K562 (cell line): ENCODE results near the gene PLPPR2. TPM values are rescaled to one million over a fixed set of nuclear protein-coding genes. Genes with fewer than 3 reads are reported as not detected.

Experiments
- ELF1 ChIP-seq: fragments of 200-800 bp; sonication (Bioruptor generic); IDR thresholded peaks from 2 replicates; pipeline ENCODE4 v1.6.1; 2016; ENCODE audit warnings: missing genetic modification characterization, missing compliant biosample characterization
- ELF4 ChIP-seq: fragments of 450-650 bp; formaldehyde crosslinking; IDR thresholded peaks from 2 replicates; pipeline ENCODE4 v1.4.0; 2022; ENCODE audit warnings: missing genetic modification characterization
- FOXP4 ChIP-seq: sonication (generic); formaldehyde crosslinking; IDR thresholded peaks from 2 replicates; pipeline ENCODE4 v1.8.0; 2022; ENCODE audit warnings: mild to moderate bottlenecking, missing genetic modification reagents, borderline replicate concordance
- GTF3C2 ChIP-seq: IDR thresholded peaks from 3 replicates; pipeline ENCODE4 v1.6.1; 2011; ENCODE audit warnings: borderline replicate concordance, mild to moderate bottlenecking, moderate library complexity; ENCODE audit not compliant: insufficient read length; ENCODE audit errors: extremely low read depth
- MCM3 ChIP-seq: fragments of 450-650 bp; IDR thresholded peaks from 2 replicates; pipeline ENCODE4 v1.6.1; 2016
- NFYB ChIP-seq: IDR thresholded peaks from 2 replicates; pipeline ENCODE4 v1.6.1; 2011; ENCODE audit warnings: mild to moderate bottlenecking, moderate library complexity; ENCODE audit not compliant: insufficient read length; ENCODE audit errors: extremely low read depth
- NR3C1 ChIP-seq: sonication (generic); formaldehyde crosslinking; IDR thresholded peaks from 2 replicates; pipeline ENCODE4 v1.8.1; 2022; ENCODE audit warnings: missing genetic modification reagents
- NR4A1 ChIP-seq, 2 experiments: fragments of 250-450 bp in 1 of 2; fragments of 450-650 bp in 1 of 2; sonication (Bioruptor Pico) in 1 of 2; IDR thresholded peaks; 2 replicates each; pipeline versions ENCODE4 v1.4.0 to v1.6.1; 2016 to 2020; ENCODE audit warnings: mild to moderate bottlenecking in 2 of 2, missing compliant biosample characterization in 1 of 2, missing genetic modification characterization in 1 of 2, moderate library complexity in 1 of 2
- STAT5A ChIP-seq: IDR thresholded peaks from 2 replicates; pipeline ENCODE4 v1.6.1; 2012; ENCODE audit warnings: low read length, inconsistent platforms, borderline replicate concordance
- TAL1 ChIP-seq: fragments of 450-650 bp; IDR thresholded peaks from 2 replicates; pipeline ENCODE4 v1.6.1; 2016; ENCODE audit warnings: mild to moderate bottlenecking
- USF2 ChIP-seq: sonication (generic); formaldehyde crosslinking; IDR thresholded peaks from 2 replicates; pipeline ENCODE4 v1.5.0; 2020; ENCODE audit warnings: missing genetic modification reagents
- ZFP91 ChIP-seq: sonication (generic); formaldehyde crosslinking; IDR thresholded peaks from 2 replicates; pipeline ENCODE4 v1.8.0; 2022; ENCODE audit warnings: mild to moderate bottlenecking, missing genetic modification reagents
- ZKSCAN3 ChIP-seq: fragments of 250-450 bp; sonication (Bioruptor Pico); IDR thresholded peaks from 2 replicates; pipeline ENCODE4 v1.4.0; 2020
- ZNF3 ChIP-seq: fragments of 250-450 bp; sonication (Bioruptor Pico); IDR thresholded peaks from 2 replicates; pipeline ENCODE4 v1.5.0; 2021; ENCODE audit warnings: mild to moderate bottlenecking, moderate library complexity
- ZNF316 ChIP-seq: fragments of 450-650 bp; IDR thresholded peaks from 2 replicates; pipeline ENCODE4 v1.6.1; 2016
- ZNF780A ChIP-seq: fragments of 250-450 bp; sonication (Bioruptor Pico); IDR thresholded peaks from 2 replicates; pipeline ENCODE4 v1.5.0; 2021; ENCODE audit warnings: mild to moderate bottlenecking
- polyA plus RNA-seq, 8 experiments: library from polyadenylated mRNA; depleted of rRNA in 4 of 8; stranded (reverse) in 5 of 8; unstranded in 3 of 8; fragments of >200 nt; fragmentation: Nextera tagmentation in 2 of 8; fragmentation: Illumina TruSeq in 1 of 8; extraction: Ambion mirVana in 2 of 8; extraction: Trizol in 1 of 8; gene quantifications; 2 replicates each; pipeline versions ENCODE4 v1.2.1 to v1.2.3, GENCODE V29; 2011 to 2014; ENCODE audit warnings: inconsistent platforms in 1 of 8, missing spikeins in 1 of 8
- total RNA-seq, 7 experiments: library from RNA; depleted of rRNA in 6 of 7; stranded (reverse); fragments of >200 nt in 6 of 7; fragmentation: Illumina TruSeq in 2 of 7; extraction: Trizol in 2 of 7; gene quantifications; 2 replicates each; pipeline versions ENCODE4 v1.2.1 to v1.2.3, GENCODE V29; 2011 to 2021; ENCODE audit warnings: low replicate concordance in 1 of 7
- TF ChIP-seq, protein P1 (sequence below): fragments of 450-650 bp; formaldehyde crosslinking; IDR thresholded peaks from 2 replicates; pipeline ENCODE4 v1.4.0; 2022; ENCODE audit warnings: mild to moderate bottlenecking, moderate library complexity

PLPPR2 gene
- total and polyA plus RNA-seq, 9 of the 15 experiments (the other 6 are each of a cell fraction or from before 2014, with no cell fraction given) = 0.49 to 15.9 (median 3.4) TPM

GRCh38 chr19:11374433-11375142 is 19.4 kb downstream of the PLPPR2 start, which contains the start of gene SWSAP1 (continued):
- TF ChIP-seq, protein P1, sequence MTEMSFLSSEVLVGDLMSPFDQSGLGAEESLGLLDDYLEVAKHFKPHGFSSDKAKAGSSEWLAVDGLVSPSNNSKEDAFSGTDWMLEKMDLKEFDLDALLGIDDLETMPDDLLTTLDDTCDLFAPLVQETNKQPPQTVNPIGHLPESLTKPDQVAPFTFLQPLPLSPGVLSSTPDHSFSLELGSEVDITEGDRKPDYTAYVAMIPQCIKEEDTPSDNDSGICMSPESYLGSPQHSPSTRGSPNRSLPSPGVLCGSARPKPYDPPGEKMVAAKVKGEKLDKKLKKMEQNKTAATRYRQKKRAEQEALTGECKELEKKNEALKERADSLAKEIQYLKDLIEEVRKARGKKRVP (CRISPR knock-in tag) = peak; percentile 65
- TF ChIP-seq ELF4 = peak; percentile 79; the same call in 1 of the 2 replicates
- no peak for TF ChIP-seq ZNF780A (CRISPR knock-in tag)
- peak; percentile 92 for TF ChIP-seq NFYB
- TF ChIP-seq ZKSCAN3 (CRISPR knock-in tag) = no peak
- no peak for TF ChIP-seq ZNF316
- no peak for TF ChIP-seq ZNF3 (CRISPR knock-in tag)
- no peak for TF ChIP-seq TAL1
- no peak for TF ChIP-seq ZFP91 (CRISPR knock-in tag)
- TF ChIP-seq GTF3C2 = no peak
- TF ChIP-seq USF2 = peak; percentile 13; the same call in 1 of the 2 replicates
- TF ChIP-seq NR3C1 = no peak
- TF ChIP-seq MCM3 = no peak
- 0 out of 2 replicates have a peak, but pooled peaks have one; percentile 40 for TF ChIP-seq FOXP4 (CRISPR knock-in tag)
- TF ChIP-seq NR4A1 (CRISPR knock-in tag; IDR thresholded peaks at IDR 0.05) = peak; percentile 66; the same call in 1 of the 2 replicates
- no peak for TF ChIP-seq NR4A1 (tag; IDR thresholded peaks at IDR 0.05)
- no peak for TF ChIP-seq STAT5A
- peak; percentile 64; the same call in 1 of the 2 replicates for TF ChIP-seq ELF1 (tag)
